IMR-90 (cell line): ENCODE data around the gene EFCAB8. TPM values are rescaled to one million over a fixed set of nuclear protein-coding genes. Genes with fewer than 3 reads are reported as not detected.

ENCODE experiments used
- ATAC-seq: fragments of 200-7000 bp; cut with Tn5 transposase; 2 replicates; pipeline ENCODE4 v1.9.1; 2020; ENCODE audit warnings: low read depth, mild to moderate bottlenecking, moderate library complexity
- BruUV-seq: library from RNA; stranded (reverse); fragments of 400-500 nt; replicated peaks from 2 replicates; lab custom pipeline; 2021; lab: Mats Ljungman, UMichigan
- CTCF ChIA-PET: fragments of 300-600 bp; formaldehyde crosslinking; extraction: SDS; loops from one replicate; lab custom pipeline; 2021; ENCODE audit warnings: antibody characterized with exemption; lab: Yijun Ruan, JAX
- POLR2A ChIA-PET: fragments of 300-600 bp; sonication (Branson Sonifier 250); formaldehyde crosslinking; loops from one replicate; lab custom pipeline; 2022; ENCODE audit warnings: antibody characterized with exemption; ENCODE audit not compliant: unreplicated experiment; lab: Charles Lee
- DNase-seq: peaks from one replicate; pipeline ENCODE4 v3.0.0; 2013
- H2AFZ ChIP-seq: replicated peaks from 2 replicates; pipeline ENCODE3; 2013; ENCODE audit warnings: low read length, mild to moderate bottlenecking; ENCODE audit not compliant: poor library complexity
- H2AK5ac ChIP-seq: 2 replicates; pipeline ENCODE4 v1.6.1; 2013; ENCODE audit warnings: low read depth, low read length, inconsistent platforms
- H2AK9ac ChIP-seq: replicated peaks from 2 replicates; pipeline ENCODE3; 2013; ENCODE audit warnings: mild to moderate bottlenecking, low read depth, low read length, moderate library complexity; ENCODE audit not compliant: poor library complexity
- H2BK120ac ChIP-seq: 2 replicates; pipeline ENCODE4 v1.6.1; 2013; ENCODE audit warnings: low read depth, low read length, inconsistent platforms
- H2BK15ac ChIP-seq: 3 replicates; pipeline ENCODE4 v1.6.1; 2013; ENCODE audit warnings: low read depth, low read length, inconsistent platforms
- H2BK20ac ChIP-seq: 2 replicates; pipeline ENCODE4 v1.6.1; 2013; ENCODE audit warnings: low read depth, mild to moderate bottlenecking, inconsistent platforms, low read length, moderate library complexity
- H2BK5ac ChIP-seq: 2 replicates; pipeline ENCODE4 v1.6.1; 2013; ENCODE audit warnings: mild to moderate bottlenecking, low read depth, low read length, inconsistent platforms; ENCODE audit not compliant: poor library complexity, severe bottlenecking
- H3K14ac ChIP-seq: replicated peaks from 2 replicates; pipeline ENCODE4 v1.6.1; 2013; ENCODE audit warnings: low read depth, low read length, inconsistent platforms
- H3K18ac ChIP-seq: 2 replicates; pipeline ENCODE4 v1.6.1; 2013; ENCODE audit warnings: low read depth, low read length, control low read depth
- H3K23ac ChIP-seq: 2 replicates; pipeline ENCODE4 v1.6.1; 2013; ENCODE audit warnings: low read depth, low read length, inconsistent platforms
- H3K27ac ChIP-seq: 2 replicates; pipeline ENCODE4 v1.5.1; 2013; ENCODE audit warnings: mild to moderate bottlenecking, control low read depth, low read length; ENCODE audit not compliant: insufficient read depth
- H3K27me3 ChIP-seq: 2 replicates; pipeline ENCODE4 v1.6.1; 2013; ENCODE audit warnings: low read length; ENCODE audit not compliant: control insufficient read depth, insufficient read depth
- H3K36me3 ChIP-seq: 2 replicates; pipeline ENCODE4 v1.6.1; 2013; ENCODE audit warnings: low read length, mixed read lengths; ENCODE audit not compliant: control insufficient read depth, insufficient read depth
- H3K4ac ChIP-seq: 2 replicates; pipeline ENCODE4 v1.6.1; 2013; ENCODE audit warnings: low read depth, low read length, inconsistent platforms
- H3K4me1 ChIP-seq: 2 replicates; pipeline ENCODE4 v1.6.1; 2013; ENCODE audit warnings: low read length, mixed read lengths; ENCODE audit not compliant: control insufficient read depth, insufficient read depth
- H3K4me2 ChIP-seq: 2 replicates; pipeline ENCODE4 v1.6.1; 2013; ENCODE audit warnings: low read depth, mild to moderate bottlenecking, control low read depth, low read length, moderate library complexity
- H3K4me3 ChIP-seq: 2 replicates; pipeline ENCODE4 v1.5.1; 2013; ENCODE audit warnings: low read depth, mild to moderate bottlenecking, control low read depth, low read length, moderate library complexity; ENCODE audit not compliant: insufficient read depth
- H3K56ac ChIP-seq: 2 replicates; pipeline ENCODE4 v1.6.1; 2013; ENCODE audit warnings: low read length, inconsistent platforms; ENCODE audit not compliant: insufficient read depth; ENCODE audit errors: extremely low read depth
- H3K79me1 ChIP-seq, 2 experiments: 2 replicates each; pipeline ENCODE4 v1.6.1; 2013; ENCODE audit warnings: low read length in 2 of 2, inconsistent platforms in 1 of 2, low read depth in 1 of 2
- H3K9ac ChIP-seq: 2 replicates; pipeline ENCODE4 v1.6.1; 2013; ENCODE audit warnings: low read depth, low read length, control low read depth
- H3K9me1 ChIP-seq: 2 replicates; pipeline ENCODE4 v1.6.1; 2013; ENCODE audit warnings: low read length, inconsistent platforms; ENCODE audit not compliant: insufficient read depth
- H3K9me3 ChIP-seq: 2 replicates; pipeline ENCODE4 v1.6.1; 2013; ENCODE audit warnings: low read length; ENCODE audit not compliant: control insufficient read depth, insufficient read depth
- H4K20me1 ChIP-seq: 2 replicates; pipeline ENCODE4 v1.6.1; 2013; ENCODE audit warnings: low read length, inconsistent platforms; ENCODE audit not compliant: insufficient read depth
- H4K5ac ChIP-seq: 2 replicates; pipeline ENCODE4 v1.6.1; 2013; ENCODE audit warnings: mild to moderate bottlenecking, low read depth, low read length, control low read depth
- H4K8ac ChIP-seq, 2 experiments: 2 replicates each; pipeline ENCODE4 v1.6.1; 2013; ENCODE audit warnings: low read depth in 2 of 2, low read length in 2 of 2, control low read depth in 1 of 2, inconsistent platforms in 1 of 2
- H4K91ac ChIP-seq: 2 replicates; pipeline ENCODE4 v1.6.1; 2013; ENCODE audit warnings: low read depth, low read length, inconsistent platforms; ENCODE audit not compliant: insufficient read depth
- SMC3 ChIP-seq: fragments of 150-350 bp; IDR thresholded peaks from 2 replicates; pipeline ENCODE4 v1.6.1; 2016; ENCODE audit warnings: low read depth, mild to moderate bottlenecking, antibody characterized with exemption, low read length, moderate library complexity
- WGBS, 2 experiments: methylation state at CpG; one replicate each; pipeline versions ENCODE4 v1.1.5 to v1.1.7; 2013; ENCODE audit warnings: missing lambda C conversion rate in 2 of 2; ENCODE audit not compliant: insufficient read length in 1 of 2; ENCODE audit errors: extremely low coverage in 2 of 2; 5-methylcytosine and 5-hydroxymethylcytosine counted together
- dilution Hi-C: fragments of 300-500 bp; cut with HindIII; formaldehyde crosslinking; loops from one replicate; pipeline ENCODE4 v1.14.3; 2018; ENCODE audit warnings: low sequenced_read_pairs; ENCODE audit not compliant: unreplicated experiment
- in situ Hi-C: fragments of 300-500 bp; cut with MboI; formaldehyde crosslinking; loops from 3 replicates; pipeline ENCODE4 v1.14.3; 2019; ENCODE audit warnings: low sequenced_read_pairs, inconsistent platforms, mixed read lengths
- intact Hi-C: fragments of 100-400 bp; cut with micrococcal nuclease; formaldehyde crosslinking; loops from 2 replicates; pipeline ENCODE4 v1.10.0; 2022
- polyA plus RNA-seq, 3 experiments: library from polyadenylated mRNA; depleted of rRNA; stranded (reverse); fragments of >200 nt; gene quantifications; 2 replicates each; pipeline ENCODE4 v1.2.3, GENCODE V29; 2012; ENCODE audit warnings: low replicate concordance in 1 of 3
- total RNA-seq: library from RNA; depleted of rRNA; stranded (reverse); fragments of >200 nt; gene quantifications from 2 replicates; pipeline ENCODE4 v1.2.3, GENCODE V29; 2012
- TF ChIP-seq, protein P1 (sequence below): fragments of 150-350 bp; IDR thresholded peaks from 2 replicates; pipeline ENCODE4 v1.6.1; 2017; ENCODE audit warnings: mild to moderate bottlenecking, antibody characterized with exemption, low read length, low read depth
- TF ChIP-seq, protein P2 (sequence below): fragments of 150-350 bp; IDR thresholded peaks from 2 replicates; pipeline ENCODE4 v1.6.1; 2016; ENCODE audit warnings: low read depth, mild to moderate bottlenecking, low read length, moderate library complexity, borderline replicate concordance

EFCAB8 gene
- total and polyA plus RNA-seq, 2 of the 4 experiments (the other 2 are of a cell fraction) = not detected

DNA sequence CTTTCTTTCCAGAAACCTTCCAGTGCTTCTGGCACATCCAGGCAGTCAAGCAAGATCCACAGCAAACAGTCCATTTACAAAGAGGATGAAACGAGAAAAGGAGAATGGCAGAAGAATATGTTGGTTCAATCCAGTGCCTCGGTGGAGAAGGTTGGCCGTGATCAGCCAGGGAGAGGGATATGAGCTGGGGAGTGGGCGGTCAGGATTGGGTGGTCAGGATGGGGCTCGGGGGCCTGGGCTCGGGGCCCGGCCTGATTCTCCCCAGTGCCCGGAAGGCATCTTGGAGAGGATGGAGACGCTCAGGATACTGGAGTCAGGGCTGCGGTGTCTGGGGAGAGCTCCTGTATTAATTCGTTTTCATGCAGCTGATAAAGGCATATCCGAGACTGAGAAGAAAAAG, 61.3 kb downstream of the EFCAB8 start:
- Histone ChIP-seq H3K36me3 (no peaks in the 10 kb centered on the region), H3K4me1 (no peaks in the 10 kb centered on the region), H2BK5ac (no peak overlapping the region), H3K4ac (no peak overlapping the region), H3K9me3 (peaks cover 4% of the 10 kb centered on the region; the same call in 1 of the 2 replicates), H4K91ac (no peak overlapping the region), H2BK20ac (no peak overlapping the region), H3K18ac (no peak overlapping the region), H3K4me2 (no peak overlapping the region), H3K9me1 (no peaks in the 10 kb centered on the region), H4K5ac (no peak overlapping the region), H3K14ac (no peak overlapping the region), H3K79me1 (no peaks in the 10 kb centered on the region), H3K56ac (no peak overlapping the region), H3K27ac (no peak overlapping the region), H3K23ac (no peak overlapping the region), H3K4me3 (no peak overlapping the region), H2AK5ac (no peak overlapping the region), H3K27me3 (peaks cover 6% of the 10 kb centered on the region), H2AK9ac (no peak overlapping the region), H4K20me1 (no peaks in the 10 kb centered on the region), H3K9ac (no peak overlapping the region), H2AFZ (no peak overlapping the region), H2BK120ac (no peak overlapping the region), H4K8ac (no peak overlapping the region), H2BK15ac (no peak overlapping the region)
- TF ChIP-seq, protein P1, sequence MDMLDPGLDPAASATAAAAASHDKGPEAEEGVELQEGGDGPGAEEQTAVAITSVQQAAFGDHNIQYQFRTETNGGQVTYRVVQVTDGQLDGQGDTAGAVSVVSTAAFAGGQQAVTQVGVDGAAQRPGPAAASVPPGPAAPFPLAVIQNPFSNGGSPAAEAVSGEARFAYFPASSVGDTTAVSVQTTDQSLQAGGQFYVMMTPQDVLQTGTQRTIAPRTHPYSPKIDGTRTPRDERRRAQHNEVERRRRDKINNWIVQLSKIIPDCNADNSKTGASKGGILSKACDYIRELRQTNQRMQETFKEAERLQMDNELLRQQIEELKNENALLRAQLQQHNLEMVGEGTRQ = no peak
- no peak for TF ChIP-seq SMC3
- TF ChIP-seq, protein P2, sequence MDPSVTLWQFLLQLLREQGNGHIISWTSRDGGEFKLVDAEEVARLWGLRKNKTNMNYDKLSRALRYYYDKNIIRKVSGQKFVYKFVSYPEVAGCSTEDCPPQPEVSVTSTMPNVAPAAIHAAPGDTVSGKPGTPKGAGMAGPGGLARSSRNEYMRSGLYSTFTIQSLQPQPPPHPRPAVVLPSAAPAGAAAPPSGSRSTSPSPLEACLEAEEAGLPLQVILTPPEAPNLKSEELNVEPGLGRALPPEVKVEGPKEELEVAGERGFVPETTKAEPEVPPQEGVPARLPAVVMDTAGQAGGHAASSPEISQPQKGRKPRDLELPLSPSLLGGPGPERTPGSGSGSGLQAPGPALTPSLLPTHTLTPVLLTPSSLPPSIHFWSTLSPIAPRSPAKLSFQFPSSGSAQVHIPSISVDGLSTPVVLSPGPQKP = no peak
- BruUV-seq = no TSS peak
- no peak for DNase-seq
- ATAC-seq = no peak
- in situ Hi-C loops = no loop called here
- dilution Hi-C loops = no loop called here
- WGBS, 2 experiments = 69% methylated on average over 8 of the region's 12 CpGs; no CpG with 5 or more reads in 1 of the 2 experiments
- ChIA-PET CTCF (no interaction called here), POLR2A (no interaction called here)
- intact Hi-C loops = no loop called here
